ENCODE measurements around the gene TPCN1. TPM values are rescaled to one million over a fixed set of nuclear protein-coding genes. Genes with fewer than 3 reads are reported as not detected.

Gene TPCN1
- total and polyA plus RNA-seq, 2 of the 8 experiments (the other 6 are each of a cell fraction or from before 2014, with no cell fraction given) = 14.9 to 21.4 TPM

DNA sequence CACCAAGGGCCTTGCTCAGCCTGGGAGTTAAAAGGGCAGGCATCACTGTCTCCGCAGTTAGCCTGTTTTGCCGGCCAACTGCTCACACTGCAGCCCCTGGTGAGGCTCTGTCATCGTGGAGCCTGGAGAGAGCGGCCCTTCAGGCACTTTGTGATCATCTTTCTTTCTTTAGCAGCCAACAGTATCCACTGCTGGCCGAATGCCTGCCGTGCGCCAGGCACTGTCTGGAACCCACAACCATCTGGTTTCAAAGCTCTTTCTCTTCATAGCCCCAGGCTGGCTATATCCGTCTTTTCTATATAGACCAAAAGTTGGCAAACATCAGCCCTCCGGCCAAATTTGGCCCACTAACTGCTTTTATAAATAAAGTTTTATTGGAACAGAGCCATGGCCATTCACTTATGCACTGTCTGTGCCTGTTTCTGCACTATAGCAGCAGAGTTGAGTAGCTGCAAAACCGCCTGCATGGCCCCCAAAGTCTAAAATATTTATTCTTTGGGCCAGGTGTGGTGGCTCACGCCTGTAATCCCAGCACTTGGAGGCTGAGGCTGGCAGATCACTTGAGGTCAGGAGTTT lies 84.1 kb downstream of the TPCN1 start:
- Histone ChIP-seq H3K18ac (ENCODE audit: extremely low read depth, low read length) (no peak overlapping the region), H2AK5ac (ENCODE audit: low read depth, low read length) (no peak overlapping the region), H3K14ac (ENCODE audit: insufficient read length) (no peak overlapping the region), H3K56ac (replicated peaks; ENCODE audit: insufficient read length, low read depth, low read length) (no peak overlapping the region), H3K36me3 (ENCODE audit: control insufficient read depth in 2 of 4, insufficient read depth in 4 of 4, low read length in 3 of 4) (peaks cover 0 to 4% (median 0%) of the 10 kb centered on the region in 4 experiments; a peak in 3 of 8 replicates), H3K79me2 (ENCODE audit: control insufficient read depth in 1 of 2, insufficient read depth in 2 of 2, low read length in 2 of 2) (no peaks in the 10 kb centered on the region), H3K79me1 (ENCODE audit: low read depth, low read length) (no peaks in the 10 kb centered on the region), H3K4me1 (replicated peaks in 1 of 4; ENCODE audit: control insufficient read depth in 3 of 4, insufficient read depth in 4 of 4, low read length in 3 of 4) (peaks cover 0 to 4% (median 0%) of the 10 kb centered on the region in 4 experiments; a peak in 3 of 7 replicates), H3K9ac (replicated peaks in 1 of 4; ENCODE audit: extremely low read depth in 1 of 4, low read depth in 3 of 4, low read length in 3 of 4) (no peak overlapping the region), H3K23me2 (ENCODE audit: low read depth, low read length) (peaks cover 1% of the 10 kb centered on the region; the same call in 1 of the 2 replicates), H4K91ac (replicated peaks; ENCODE audit: insufficient read length, low read length) (no peak overlapping the region), H3K27me3 (replicated peaks in 1 of 4; ENCODE audit: control insufficient read depth in 3 of 4, extremely low read depth in 1 of 4, insufficient read depth in 3 of 4, low read length in 3 of 4) (no peaks in the 10 kb centered on the region), H2BK5ac (ENCODE audit: low read depth, low read length) (no peak overlapping the region), H3K9me3 (ENCODE audit: insufficient read depth in 2 of 2, low read depth in 1 of 2, low read length in 1 of 2) (peaks cover 0 to 3% of the 10 kb centered on the region in 2 experiments; a peak in 2 of 4 replicates), H2AFZ (ENCODE audit: low read length) (no peak overlapping the region), H3K23ac (ENCODE audit: insufficient read length) (no peak overlapping the region), H2BK120ac (replicated peaks; ENCODE audit: low read depth, low read length) (no peak overlapping the region), H4K20me1 (replicated peaks in 1 of 2; ENCODE audit: control insufficient read depth in 1 of 2, insufficient read depth in 2 of 2, low read length in 2 of 2) (no peaks in the 10 kb centered on the region), H2BK12ac (ENCODE audit: low read depth, low read length) (no peak overlapping the region), H2BK20ac (ENCODE audit: low read length) (no peak overlapping the region), H2BK15ac (ENCODE audit: low read length) (no peak overlapping the region), H4K5ac (ENCODE audit: insufficient read length, low read depth, low read length) (no peak overlapping the region), H4K8ac (ENCODE audit: extremely low read depth, insufficient read depth, low read length) (no peak overlapping the region), H3K4me3 (ENCODE audit: extremely low read depth in 1 of 4, insufficient read depth in 2 of 4, low read depth in 3 of 4, low read length in 4 of 4) (no peak overlapping the region), H3K4me2 (ENCODE audit: insufficient read depth in 1 of 2, low read depth in 2 of 2, low read length in 2 of 2) (no peak overlapping the region), H3K27ac (ENCODE audit: low read depth, low read length) (no peak overlapping the region), H3K4ac (replicated peaks; ENCODE audit: insufficient read length, low read depth, low read length) (no peak overlapping the region)
- ChIA-PET CTCF (ENCODE audit: partially characterized antibody) (interaction anchor here (2.5 kb wide), 1 partner anchor 11 kb away, joined by 10 read pairs; no protein-coding TSS in a partner anchor), POLR2A (ENCODE audit: partially characterized antibody) (interaction anchor here (1.3 kb wide), 1 partner anchor 9 kb away, joined by 3 read pairs; no protein-coding TSS in a partner anchor)
- 96% methylated on average over 11 of the region's 11 CpGs; no CpG with 5 or more reads in 1 of the 2 experiments for WGBS, 2 experiments (ENCODE audit: extremely low coverage in 1 of 2, insufficient coverage in 1 of 2, insufficient read length in 1 of 2, insufficient replicate concordance in 2 of 2, low coverage in 1 of 2, low lambda C conversion rate in 2 of 2, missing lambda C conversion rate in 1 of 2)
- no peak for DNase-seq (ENCODE audit: low read depth in 1 of 2, low spot score in 2 of 2)
- FAIRE-seq = no peak
- TF ChIP-seq EZH2 (IDR thresholded peaks at IDR 0.05; ENCODE audit: low read depth, low read length, severe bottlenecking) = no peak
- TF ChIP-seq SIX5 (IDR thresholded peaks at IDR 0.05; ENCODE audit: low read depth, low read length) = no peak
- no peak for TF ChIP-seq KDM4A (IDR thresholded peaks at IDR 0.05; ENCODE audit: low read depth, low read length, severe bottlenecking)
- TF ChIP-seq BCL11A (IDR thresholded peaks at IDR 0.05; ENCODE audit: low read depth in 2 of 2, low read length in 2 of 2) = no peak
- no peak for TF ChIP-seq POLR2A (IDR thresholded peaks at IDR 0.05; ENCODE audit: control extremely low read depth in 1 of 2, low read depth in 2 of 2, low read length in 2 of 2)
- no peak for TF ChIP-seq CREB1 (IDR thresholded peaks at IDR 0.05)
- TF ChIP-seq TEAD4 (IDR thresholded peaks at IDR 0.05; ENCODE audit: low read depth, low read length) = no peak
- no peak for TF ChIP-seq RXRA (IDR thresholded peaks at IDR 0.05; ENCODE audit: insufficient read depth, low read depth, low read length)
- TF ChIP-seq HDAC2 (IDR thresholded peaks at IDR 0.05; ENCODE audit: borderline replicate concordance in 1 of 2, low read depth in 2 of 2, low read length in 2 of 2) = no peak
- no peak for TF ChIP-seq SRF (IDR thresholded peaks at IDR 0.05; ENCODE audit: low read depth, low read length)

All from H1 (cell line).